Inflammatory macrophage treated with lipopolysaccharide for 1 hour (primary cell): ENCODE data around the gene ABCA8.
A peak's percentile ranks its signal among the peaks of the same experiment; 100 is the strongest.
"Not testable (repeated sequence)": the region's sequence is repeated elsewhere in the genome, so short reads cannot be mapped to it uniquely, and the experiment has no call there.

Source experiments
- DNase-seq, 2 donors: peaks; one replicate each; pipeline ENCODE4 v3.0.0-alpha.2; 2020 to 2022

Gene ABCA8

GRCh38 chr17:68955181-68955841, at the start of gene ABCA8:
Gene ABCA8, minus strand, starts transcription at chr17:68955392. Its CDS starts 13,358 bp downstream, at chr17:68942034.
- DNase-seq = no peak

- not testable (repeated sequence) for DNase-seq
Measured at GRCh38 chr17:69004759-69005158, 49.6 kb upstream of the ABCA8 start.

GRCh38 chr17:68999743-69000142, 44.6 kb upstream of the ABCA8 start:
- not testable (repeated sequence) for DNase-seq

- DNase-seq = no peak
Measured at GRCh38 chr17:68993112-68993511, 37.9 kb upstream of the ABCA8 start.

- no peak for DNase-seq
Measured at GRCh38 chr17:68987966-68988365, 32.8 kb upstream of the ABCA8 start.

- DNase-seq = peak; percentile 51 to 57
Measured at GRCh38 chr17:68981288-68981687, 26.1 kb upstream of the ABCA8 start.

GRCh38 chr17:68973098-68973846, 18.1 kb upstream of the ABCA8 start:
- DNase-seq = peak; percentile 15 to 39

GRCh38 chr17:68972119-68972704, 17.0 kb upstream of the ABCA8 start:
- peak; percentile 20 to 57 for DNase-seq

- DNase-seq = no peak
Measured at GRCh38 chr17:68969101-68969500, 13.9 kb upstream of the ABCA8 start.

GRCh38 chr17:68963958-68964357, 8.8 kb upstream of the ABCA8 start:
- no peak for DNase-seq

- DNase-seq = no peak
Measured at GRCh38 chr17:68961214-68961882, 6.2 kb upstream of the ABCA8 start.

- DNase-seq = not testable (repeated sequence)
Measured at GRCh38 chr17:68959117-68959516, 3.9 kb upstream of the ABCA8 start.

- no peak for DNase-seq
Measured at GRCh38 chr17:68957944-68958343, 2.8 kb upstream of the ABCA8 start.

- DNase-seq = no peak
Measured at GRCh38 chr17:68954146-68954896, 871 bp downstream of the ABCA8 start.

GRCh38 chr17:68953340-68953997, 1.7 kb downstream of the ABCA8 start:
- no peak for DNase-seq

GRCh38 chr17:68950725-68951124, 4.5 kb downstream of the ABCA8 start:
- no peak for DNase-seq

- not testable (repeated sequence) for DNase-seq
Measured at GRCh38 chr17:68947868-68948267, 7.3 kb downstream of the ABCA8 start.

- DNase-seq = no peak
Measured at GRCh38 chr17:68944435-68945035, 10.7 kb downstream of the ABCA8 start.

GRCh38 chr17:68943812-68944182, 11.4 kb downstream of the ABCA8 start:
- DNase-seq = not testable (repeated sequence)

GRCh38 chr17:68943123-68943811, 11.9 kb downstream of the ABCA8 start:
- DNase-seq = no peak

- DNase-seq = no peak
Measured at GRCh38 chr17:68942389-68942788, 12.8 kb downstream of the ABCA8 start.
